K562 (cell line): ENCODE measurements around the gene FOXF2. TPM values are rescaled to one million over a fixed set of nuclear protein-coding genes. Genes with fewer than 3 reads are reported as not detected.

Experiments
- ATAC-seq: fragments of 200-7000 bp; cut with Tn5 transposase; 3 replicates; pipeline ENCODE4 v1.9.1; 2020; ENCODE audit warnings: moderate library complexity
- BruUV-seq: library from RNA; stranded (reverse); fragments of 400-500 nt; replicated peaks from 2 replicates; lab custom pipeline; 2021; lab: Mats Ljungman, UMichigan
- CTCF ChIA-PET: fragments of 300-600 bp; formaldehyde crosslinking; extraction: SDS; loops from one replicate; lab custom pipeline; 2021; ENCODE audit warnings: low intra/inter-chr PET ratio; lab: Yijun Ruan, JAX
- POLR2A ChIA-PET: fragments of 300-600, 350-650 bp; sonication (Branson Sonifier 250); formaldehyde crosslinking; extraction: SDS; loops from one replicate; lab custom pipeline; 2021; ENCODE audit warnings: antibody characterized with exemption, inconsistent platforms; lab: Yijun Ruan, JAX
- DNase-seq, 4 experiments: peaks; one replicate each; pipeline versions ENCODE4 v3.0.0 to v3.0.0-alpha.2; 2011 to 2018; ENCODE audit warnings: low spot score in 3 of 4, mixed read lengths in 3 of 4; ENCODE audit errors: extremely low read depth in 1 of 4
- FAIRE-seq: peaks from 2 replicates; lab custom pipeline; 2011; peaks lifted over from hg19 to GRCh38; lab: Jason Lieb, UNC
- H2AFZ ChIP-seq: 2 replicates; pipeline ENCODE4 v1.6.0; 2011; ENCODE audit warnings: low read depth, low read length, control low read depth, inconsistent platforms
- H3K27ac ChIP-seq: fragments of 200-600 bp; 3 replicates; pipeline ENCODE4 v1.8.0; 2011; ENCODE audit warnings: low read depth, mild to moderate bottlenecking, control low read depth, inconsistent platforms, low read length, moderate library complexity, mixed read lengths; ENCODE audit errors: extremely low read depth
- H3K27me3 ChIP-seq, 2 experiments: fragments of 300-600 bp in 1 of 2; 2 replicates in 1 of 2; 3 replicates in 1 of 2; pipeline versions ENCODE4 v1.6.0 to v1.8.0; 2011; ENCODE audit warnings: inconsistent platforms in 2 of 2, low read length in 2 of 2, mild to moderate bottlenecking in 1 of 2, mixed read lengths in 1 of 2, moderate library complexity in 1 of 2; ENCODE audit not compliant: control insufficient read depth in 2 of 2, insufficient read depth in 2 of 2
- H3K36me3 ChIP-seq: fragments of 300-600 bp; 3 replicates; pipeline ENCODE4 v1.8.0; 2011; ENCODE audit warnings: mild to moderate bottlenecking, low read length, inconsistent platforms; ENCODE audit not compliant: control insufficient read depth, insufficient read depth
- H3K4me1 ChIP-seq, 2 experiments: fragments of 200-600 bp in 1 of 2; replicated peaks in 1 of 2; 2 replicates in 1 of 2; 3 replicates in 1 of 2; pipeline versions ENCODE4 v1.5.1 to v1.8.0; 2011; ENCODE audit warnings: inconsistent platforms in 2 of 2, low read length in 2 of 2, mild to moderate bottlenecking in 1 of 2, mixed read lengths in 1 of 2, moderate library complexity in 1 of 2; ENCODE audit not compliant: control insufficient read depth in 2 of 2, insufficient read depth in 2 of 2
- H3K4me2 ChIP-seq: 2 replicates; pipeline ENCODE4 v1.6.1; 2011; ENCODE audit warnings: low read length, control low read depth, inconsistent platforms, mixed read lengths; ENCODE audit not compliant: insufficient read depth
- H3K4me3 ChIP-seq: fragments of 200-600 bp; sonication (generic), shearing (Covaris generic); 2 replicates; pipeline ENCODE4 v1.5.1; 2016; ENCODE audit warnings: control low read depth, inconsistent platforms
- H3K79me2 ChIP-seq: fragments of 200-600 bp; 3 replicates; pipeline ENCODE4 v1.8.0; 2011; ENCODE audit warnings: low read length, inconsistent platforms; ENCODE audit not compliant: control insufficient read depth, insufficient read depth
- H3K9ac ChIP-seq, 2 experiments: 2 replicates each; pipeline versions ENCODE4 v1.6.0 to v1.6.1; 2011; ENCODE audit warnings: low read depth in 2 of 2, low read length in 2 of 2, control low read depth in 1 of 2, inconsistent platforms in 1 of 2, mild to moderate bottlenecking in 1 of 2, mixed read lengths in 1 of 2; ENCODE audit not compliant: insufficient read depth in 1 of 2
- H3K9me1 ChIP-seq: one replicate; pipeline ENCODE4 v1.6.0; 2011; ENCODE audit warnings: inconsistent platforms, mild to moderate bottlenecking, low read length, moderate library complexity; ENCODE audit not compliant: control insufficient read depth, insufficient read depth
- H3K9me3 ChIP-seq: replicated peaks from 2 replicates; pipeline ENCODE4 v1.5.1; 2011; ENCODE audit warnings: low read depth, low read length, inconsistent platforms; ENCODE audit not compliant: control insufficient read depth, insufficient read depth
- H4K20me1 ChIP-seq: replicated peaks from 2 replicates; pipeline ENCODE4 v1.6.1; 2011; ENCODE audit warnings: low read length, inconsistent platforms, mixed read lengths; ENCODE audit not compliant: control insufficient read depth, insufficient read depth
- BRD9 ChIP-seq: fragments of 450-650 bp; IDR thresholded peaks from 2 replicates; pipeline ENCODE4 v1.6.1; 2018; ENCODE audit warnings: low read depth; ENCODE audit not compliant: partially characterized antibody
- BRF1 ChIP-seq: IDR thresholded peaks from 3 replicates; pipeline ENCODE4 v1.6.1; 2011; ENCODE audit warnings: borderline replicate concordance, mild to moderate bottlenecking; ENCODE audit not compliant: insufficient read length; ENCODE audit errors: extremely low read depth
- ESRRB ChIP-seq: fragments of 250-450 bp; sonication (Bioruptor Pico); IDR thresholded peaks from 2 replicates; pipeline ENCODE4 v1.5.0; 2020; ENCODE audit warnings: mild to moderate bottlenecking, moderate library complexity, borderline replicate concordance
- EZH2 ChIP-seq: IDR thresholded peaks from 2 replicates; pipeline ENCODE4 v1.6.1; 2012; ENCODE audit warnings: low read depth, mild to moderate bottlenecking, inconsistent platforms, low read length, borderline replicate concordance
- KDM1A ChIP-seq, 2 experiments: fragments of 450-650 bp; IDR thresholded peaks; 2 replicates each; pipeline ENCODE4 v1.6.1; 2016; ENCODE audit warnings: mild to moderate bottlenecking in 2 of 2
- LARP7 ChIP-seq: fragments of 450-650 bp; IDR thresholded peaks from 2 replicates; pipeline ENCODE4 v1.6.1; 2016
- TGIF2 ChIP-seq: sonication (generic); formaldehyde crosslinking; IDR thresholded peaks from 2 replicates; pipeline ENCODE4 v1.8.1; 2022; ENCODE audit warnings: mild to moderate bottlenecking, missing genetic modification reagents, moderate library complexity
- ZFX ChIP-seq: sonication (generic); formaldehyde crosslinking; IDR thresholded peaks from 2 replicates; pipeline ENCODE4 v1.8.0; 2022; ENCODE audit warnings: mild to moderate bottlenecking, missing genetic modification reagents, moderate library complexity
- ZNF232 ChIP-seq: sonication (generic); formaldehyde crosslinking; IDR thresholded peaks from 2 replicates; pipeline ENCODE4 v1.8.0; 2022; ENCODE audit warnings: mild to moderate bottlenecking, missing genetic modification reagents
- ZNF740 ChIP-seq, 3 experiments: fragments of 200-800 bp in 1 of 3; sonication (Bioruptor generic) in 1 of 3; sonication (generic) in 1 of 3; formaldehyde crosslinking in 1 of 3; IDR thresholded peaks; 2 replicates each; pipeline versions ENCODE4 v1.6.1 to v1.8.0; 2016 to 2022; ENCODE audit warnings: mild to moderate bottlenecking in 2 of 3, missing compliant biosample characterization in 2 of 3, missing genetic modification characterization in 2 of 3, missing genetic modification reagents in 1 of 3
- ZNF785 ChIP-seq: fragments of 250-450 bp; sonication (Bioruptor Pico); IDR thresholded peaks from 2 replicates; pipeline ENCODE4 v1.4.0; 2020; ENCODE audit warnings: mild to moderate bottlenecking
- WGBS: fragments of 100-300 bp; shearing (Covaris generic); methylation state at CpG from one replicate; pipeline ENCODE4 v1.1.6; 2016; ENCODE audit warnings: low coverage, mixed read lengths; ENCODE audit not compliant: insufficient coverage; ENCODE audit errors: missing lambda C conversion rate; 5-methylcytosine and 5-hydroxymethylcytosine counted together
- in situ Hi-C: fragments of 300-500 bp; cut with MboI; formaldehyde crosslinking; loops from 4 replicates; pipeline ENCODE4 v1.15.0; 2018; ENCODE audit warnings: inconsistent platforms, mixed read lengths
- intact Hi-C: fragments of 100-400 bp; cut with micrococcal nuclease; formaldehyde crosslinking; loops from 2 replicates; pipeline ENCODE4 v1.14.2; 2022
- polyA plus RNA-seq, 8 experiments: library from polyadenylated mRNA; depleted of rRNA in 4 of 8; stranded (reverse) in 5 of 8; unstranded in 3 of 8; fragments of >200 nt; fragmentation: Nextera tagmentation in 2 of 8; fragmentation: Illumina TruSeq in 1 of 8; extraction: Ambion mirVana in 2 of 8; extraction: Trizol in 1 of 8; gene quantifications; 2 replicates each; pipeline versions ENCODE4 v1.2.1 to v1.2.3, GENCODE V29; 2011 to 2014; ENCODE audit warnings: inconsistent platforms in 1 of 8, missing spikeins in 1 of 8
- total RNA-seq, 7 experiments: library from RNA; depleted of rRNA in 6 of 7; stranded (reverse); fragments of >200 nt in 6 of 7; fragmentation: Illumina TruSeq in 2 of 7; extraction: Trizol in 2 of 7; gene quantifications; 2 replicates each; pipeline versions ENCODE4 v1.2.1 to v1.2.3, GENCODE V29; 2011 to 2021; ENCODE audit warnings: low replicate concordance in 1 of 7

Gene FOXF2
- total and polyA plus RNA-seq, 9 of the 15 experiments (the other 6 are each of a cell fraction or from before 2014, with no cell fraction given) = not detected

- Histone ChIP-seq H3K27me3 (peaks cover 44 to 72% of the 10 kb centered on the region in 2 experiments), H3K4me2 (no peak overlapping the region), H3K36me3 (no peaks in the 10 kb centered on the region), H3K9me3 (no peaks in the 10 kb centered on the region), H3K4me3 (no peak overlapping the region), H2AFZ (no peak overlapping the region), H3K27ac (no peak overlapping the region), H3K4me1 (peaks cover 0 to 17% of the 10 kb centered on the region in 2 experiments; a peak in 2 of 5 replicates), H3K9me1 (no peaks in the 10 kb centered on the region), H3K79me2 (no peaks in the 10 kb centered on the region), H4K20me1 (0 out of 2 replicates have a peak, but pooled peaks cover 5% of the 10 kb centered on the region), H3K9ac (no peak overlapping the region)
- FAIRE-seq (no peak), DNase-seq (no peak), ATAC-seq (no peak)
- intact Hi-C loops (no loop called here), in situ Hi-C loops (no loop called here)
- WGBS = under 1% methylated on average over 71 of the region's 74 CpGs
- POLR2A ChIA-PET = no interaction called here
- CTCF ChIA-PET = no interaction called here
- BruUV-seq = no TSS peak
- TF ChIP-seq ZNF740 (CRISPR knock-in tag; IDR thresholded peaks at IDR 0.05) = no peak
- no peak for TF ChIP-seq ZNF740 (tag; IDR thresholded peaks at IDR 0.05)
- TF ChIP-seq BRD9 = no peak
- no peak for TF ChIP-seq LARP7
- TF ChIP-seq ZNF785 (CRISPR knock-in tag) = no peak
- no peak for TF ChIP-seq BRF1
- TF ChIP-seq KDM1A (IDR thresholded peaks at IDR 0.05) = no peak
- no peak for TF ChIP-seq ZFX
- TF ChIP-seq ESRRB = no peak
- no peak for TF ChIP-seq TGIF2 (CRISPR knock-in tag)
- TF ChIP-seq EZH2 = no peak
- no peak for TF ChIP-seq ZNF232 (CRISPR knock-in tag)
Observed at GRCh38 chr6:1392813-1393640, 3.7 kb downstream of the FOXF2 start.
